GM23248 (cell line): ENCODE measurements around the gene RXRA. TPM values are rescaled to one million over a fixed set of nuclear protein-coding genes. Genes with fewer than 3 reads are reported as not detected.
A peak's percentile ranks its signal among the peaks of the same experiment; 100 is the strongest.

ENCODE experiments used
- DNase-seq: peaks from one replicate; pipeline ENCODE4 v3.0.0-alpha.2; 2015
- H2AFZ ChIP-seq: fragments of 200-600 bp; sonication (generic); 2 replicates; pipeline ENCODE4 v1.6.1; 2016; ENCODE audit warnings: antibody characterized with exemption
- H3F3A ChIP-seq: fragments of 200-600 bp; sonication (generic); 2 replicates; pipeline ENCODE4 v1.6.1; 2016; ENCODE audit warnings: mild to moderate bottlenecking, antibody characterized with exemption, mixed run types; ENCODE audit not compliant: insufficient read depth
- H3K27ac ChIP-seq: fragments of 200-600 bp; sonication (generic); 2 replicates; pipeline ENCODE4 v1.5.1; 2016; ENCODE audit warnings: mild to moderate bottlenecking
- H3K27me3 ChIP-seq: fragments of 200-600 bp; sonication (generic); replicated peaks from 2 replicates; pipeline ENCODE4 v1.6.1; 2016; ENCODE audit warnings: mild to moderate bottlenecking; ENCODE audit not compliant: insufficient read depth
- H3K36me3 ChIP-seq: fragments of 200-600 bp; sonication (generic); 2 replicates; pipeline ENCODE4 v1.6.1; 2016; ENCODE audit warnings: low read depth, mild to moderate bottlenecking
- H3K4me1 ChIP-seq: fragments of 200-600 bp; sonication (generic); 2 replicates; pipeline ENCODE4 v1.6.1; 2016; ENCODE audit warnings: mild to moderate bottlenecking; ENCODE audit not compliant: insufficient read depth
- H3K4me2 ChIP-seq: fragments of 200-600 bp; sonication (generic); one replicate; pipeline ENCODE4 v1.6.1; 2016; ENCODE audit warnings: mild to moderate bottlenecking; ENCODE audit not compliant: unreplicated experiment
- H3K4me3 ChIP-seq: fragments of 200-600 bp; sonication (generic); 2 replicates; pipeline ENCODE4 v1.5.1; 2016; ENCODE audit warnings: mild to moderate bottlenecking
- H3K79me2 ChIP-seq: fragments of 200-600 bp; sonication (generic); 2 replicates; pipeline ENCODE4 v1.6.1; 2016; ENCODE audit warnings: mild to moderate bottlenecking; ENCODE audit not compliant: insufficient read depth
- H3K9ac ChIP-seq: fragments of 200-600 bp; sonication (generic); 2 replicates; pipeline ENCODE4 v1.6.1; 2016; ENCODE audit warnings: mild to moderate bottlenecking
- H3K9me2 ChIP-seq: fragments of 200-600 bp; sonication (generic); 2 replicates; pipeline ENCODE4 v1.6.1; 2016; ENCODE audit warnings: mixed run types, mild to moderate bottlenecking, moderate library complexity; ENCODE audit not compliant: insufficient read depth
- H3K9me3 ChIP-seq: fragments of 200-600 bp; sonication (generic); one replicate; pipeline ENCODE4 v1.6.1; 2017; ENCODE audit warnings: low read depth
- H4K20me1 ChIP-seq: fragments of 200-600 bp; sonication (generic); 2 replicates; pipeline ENCODE4 v1.6.0; 2016; ENCODE audit not compliant: insufficient read depth
- EZH2 ChIP-seq: fragments of 200-600 bp; sonication (generic); IDR thresholded peaks from 2 replicates; pipeline ENCODE4 v1.6.1; 2018; ENCODE audit warnings: antibody characterized with exemption, mild to moderate bottlenecking; ENCODE audit not compliant: insufficient read depth, poor library complexity, severe bottlenecking
- EZH2phosphoT487 ChIP-seq: fragments of 200-600 bp; sonication (generic); IDR thresholded peaks from 2 replicates; pipeline ENCODE4 v1.6.1; 2018; ENCODE audit warnings: antibody characterized with exemption, moderate library complexity, mild to moderate bottlenecking, low read depth; ENCODE audit not compliant: insufficient read depth
- WGBS, 2 experiments: methylation state at CpG; one replicate each; pipeline ENCODE4 v1.1.6; 2015 to 2017; ENCODE audit warnings: low lambda C conversion rate in 2 of 2, low coverage in 1 of 2; ENCODE audit errors: missing lambda C conversion rate in 2 of 2; 5-methylcytosine and 5-hydroxymethylcytosine counted together
- in situ Hi-C: fragments of 300-500 bp; cut with MboI; formaldehyde crosslinking; loops from 2 replicates; pipeline ENCODE4 v1.15.0; 2020
- polyA plus RNA-seq: library from polyadenylated mRNA; unstranded; fragments of >200 nt; fragmentation: Nextera tagmentation; extraction: Ambion mirVana; gene quantifications from 2 replicates; pipeline ENCODE4 v1.2.1, GENCODE V29; 2016
- total RNA-seq: library from RNA; depleted of rRNA; stranded (reverse); fragments of >200 nt; shearing (Covaris generic); gene quantifications from 2 replicates; pipeline ENCODE4 v1.2.3, GENCODE V29; 2014

Gene RXRA
- total and polyA plus RNA-seq, 2 experiments from 2014 or later, result 3.9 to 34.8 TPM

- H3K4me3 ChIP-seq, result no peak overlapping the region
- no peaks in the 10 kb centered on the region for H3K9me2 ChIP-seq
- WGBS, 2 experiments, result 65 to 84% methylated on average over 9 to 12 of the region's 12 CpGs
- no peaks in the 10 kb centered on the region for H3K27me3 ChIP-seq
- peaks cover 4% of the 10 kb centered on the region; the same call in 1 of the 2 replicates for H4K20me1 ChIP-seq
- H3K4me1 ChIP-seq, result 0 out of 2 replicates have a peak, but pooled peaks cover 7% of the 10 kb centered on the region
- H3K27ac ChIP-seq, result no peak overlapping the region
- no peak for DNase-seq
- H3K9ac ChIP-seq, result no peak overlapping the region
- no peaks in the 10 kb centered on the region for H3K36me3 ChIP-seq
- in situ Hi-C loops, result no loop called here
- H3K79me2 ChIP-seq, result peaks cover 99% of the 10 kb centered on the region
- H3K9me3 ChIP-seq, result no peaks in the 10 kb centered on the region
- H3F3A ChIP-seq, result no peaks in the 10 kb centered on the region
- H2AFZ ChIP-seq, result no peak overlapping the region
- TF ChIP-seq EZH2, result no peak
- no peak for TF ChIP-seq EZH2phosphoT487
- H3K4me2 ChIP-seq, result no peak overlapping the region
Measured at GRCh38 chr9:134345737-134346136, 19.5 kb downstream of the RXRA start.

DNA sequence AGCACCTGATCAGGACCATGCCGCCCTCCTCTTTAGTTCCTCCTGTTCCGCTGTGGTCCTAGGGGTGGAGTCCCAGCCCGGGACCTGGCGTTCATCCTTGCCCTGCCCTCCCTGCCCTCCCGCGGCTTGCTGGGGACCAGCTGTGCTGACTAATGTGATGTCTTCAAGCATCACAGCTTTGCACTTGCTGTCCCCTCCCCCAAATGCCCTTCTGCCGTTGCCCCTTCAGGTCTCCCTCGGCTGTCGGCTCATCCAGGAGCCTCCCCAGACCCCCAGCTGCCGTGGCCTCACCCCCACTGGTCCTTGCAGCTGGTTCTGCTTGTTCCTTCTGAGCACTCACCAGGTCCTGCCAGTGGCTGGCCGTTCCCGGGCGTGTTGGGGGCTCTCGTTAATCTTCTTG is 19.9 kb downstream of the RXRA start:
- H3K27ac ChIP-seq, result no peak overlapping the region
- no peaks in the 10 kb centered on the region for H3K36me3 ChIP-seq
- DNase-seq, result peak; percentile 65
- peaks cover 4% of the 10 kb centered on the region; the same call in 1 of the 2 replicates for H4K20me1 ChIP-seq
- H3F3A ChIP-seq, result no peaks in the 10 kb centered on the region
- no peak overlapping the region for H3K4me2 ChIP-seq
- no peaks in the 10 kb centered on the region for H3K27me3 ChIP-seq
- H3K9ac ChIP-seq, result no peak overlapping the region
- no peak overlapping the region for H3K4me3 ChIP-seq
- no peaks in the 10 kb centered on the region for H3K9me2 ChIP-seq
- H3K4me1 ChIP-seq, result 0 out of 2 replicates have a peak, but pooled peaks cover 7% of the 10 kb centered on the region
- H2AFZ ChIP-seq, result no peak overlapping the region
- H3K79me2 ChIP-seq, result peaks cover 99% of the 10 kb centered on the region
- TF ChIP-seq EZH2phosphoT487, result no peak
- no peak for TF ChIP-seq EZH2
- in situ Hi-C loops, result no loop called here
- no peaks in the 10 kb centered on the region for H3K9me3 ChIP-seq
- 33 to 37% methylated on average over 11 to 14 of the region's 14 CpGs for WGBS, 2 experiments

DNA sequence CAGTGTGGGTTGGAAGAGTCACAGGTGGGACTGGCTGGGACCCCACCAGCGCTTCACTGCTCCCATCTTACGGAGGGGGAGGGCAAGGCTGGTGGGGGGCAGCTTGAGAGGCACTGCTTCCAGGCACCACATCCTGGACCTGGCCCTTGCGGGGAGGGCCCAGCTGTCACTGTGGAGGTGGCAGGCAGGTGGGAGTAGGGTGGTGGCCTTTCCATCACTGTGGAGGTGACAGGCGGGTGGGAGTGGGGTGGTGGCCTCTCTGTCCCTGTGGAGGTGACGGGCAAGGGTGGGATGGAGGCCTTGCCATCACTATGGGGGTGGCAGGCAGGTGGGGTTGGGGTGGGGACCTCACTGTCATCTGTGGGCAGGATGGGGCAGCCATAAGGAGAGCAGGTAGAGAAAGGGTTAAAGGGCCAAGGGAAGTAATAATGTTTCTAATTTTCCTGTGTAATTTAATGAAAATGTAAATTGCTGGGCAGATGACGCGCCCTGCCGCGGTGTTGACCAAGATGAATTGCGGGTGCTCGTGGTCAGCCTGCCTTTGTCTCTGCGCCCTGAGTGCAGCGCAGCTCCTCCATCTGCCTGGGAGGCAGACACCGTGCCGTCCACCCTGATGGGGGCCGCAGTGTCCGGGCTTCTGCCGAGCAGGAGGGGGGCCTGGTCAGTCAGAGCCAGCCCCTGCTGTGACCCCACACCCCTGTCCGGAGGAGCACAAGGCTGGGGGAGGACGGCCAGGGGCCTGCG is 20.8 kb downstream of the RXRA start:
- H3K4me2 ChIP-seq, result no peak overlapping the region
- H3K4me1 ChIP-seq, result 0 out of 2 replicates have a peak, but pooled peaks cover 7% of the 10 kb centered on the region
- H3K9ac ChIP-seq, result no peak overlapping the region
- DNase-seq, result no peak
- no peak overlapping the region for H3K4me3 ChIP-seq
- peaks cover 4% of the 10 kb centered on the region; the same call in 1 of the 2 replicates for H4K20me1 ChIP-seq
- in situ Hi-C loops, result no loop called here
- H3K27ac ChIP-seq, result no peak overlapping the region
- WGBS, 2 experiments, result 92 to 95% methylated on average over 20 to 21 of the region's 21 CpGs
- H3K27me3 ChIP-seq, result no peaks in the 10 kb centered on the region
- H3K9me2 ChIP-seq, result no peaks in the 10 kb centered on the region
- no peak overlapping the region for H2AFZ ChIP-seq
- H3K79me2 ChIP-seq, result peaks cover 99% of the 10 kb centered on the region
- TF ChIP-seq EZH2phosphoT487 (no peak), EZH2 (no peak)
- no peaks in the 10 kb centered on the region for H3K9me3 ChIP-seq
- no peaks in the 10 kb centered on the region for H3K36me3 ChIP-seq
- no peaks in the 10 kb centered on the region for H3F3A ChIP-seq

DNA sequence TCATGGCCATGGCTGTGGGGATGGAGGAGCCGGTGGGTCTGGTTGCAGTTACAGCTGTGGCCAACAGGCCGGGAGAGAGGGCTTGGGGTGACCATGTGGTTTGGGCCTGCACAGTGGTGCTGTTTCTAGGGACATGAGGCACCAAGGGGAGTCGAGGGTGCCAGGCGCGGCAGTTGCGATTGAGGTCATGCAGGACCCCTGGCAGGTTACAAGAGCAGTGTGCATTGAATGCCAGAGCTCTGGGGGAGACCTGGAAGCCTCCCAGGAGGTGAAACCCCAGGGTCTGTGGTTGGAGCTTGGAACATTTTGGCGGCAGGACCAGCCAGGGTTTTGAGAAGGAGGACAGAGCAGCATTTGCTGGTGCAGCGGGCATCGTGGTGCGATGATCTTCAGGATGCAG is 21.7 kb downstream of the RXRA start:
- WGBS, 2 experiments, result 82 to 87% methylated on average over 10 of the region's 10 CpGs
- peaks cover 4% of the 10 kb centered on the region; the same call in 1 of the 2 replicates for H4K20me1 ChIP-seq
- H3K9me3 ChIP-seq, result no peaks in the 10 kb centered on the region
- TF ChIP-seq EZH2phosphoT487 (no peak), EZH2 (no peak)
- in situ Hi-C loops, result no loop called here
- H3K36me3 ChIP-seq, result no peaks in the 10 kb centered on the region
- H3K79me2 ChIP-seq, result peaks cover 99% of the 10 kb centered on the region
- H3K27ac ChIP-seq, result no peak overlapping the region
- no peak overlapping the region for H2AFZ ChIP-seq
- no peak overlapping the region for H3K4me3 ChIP-seq
- no peaks in the 10 kb centered on the region for H3K27me3 ChIP-seq
- H3F3A ChIP-seq, result no peaks in the 10 kb centered on the region
- DNase-seq, result no peak
- H3K4me1 ChIP-seq, result 0 out of 2 replicates have a peak, but pooled peaks cover 7% of the 10 kb centered on the region
- no peak overlapping the region for H3K4me2 ChIP-seq
- H3K9ac ChIP-seq, result no peak overlapping the region
- H3K9me2 ChIP-seq, result no peaks in the 10 kb centered on the region
